Lower lobe of right lung (tissue), 2 donors: ENCODE results near the gene TTLL9. TPM values are rescaled to one million over a fixed set of nuclear protein-coding genes. Genes with fewer than 3 reads are reported as not detected.

Experiments used
- ATAC-seq, 2 donors: fragments of 200-7000 bp; cut with Tn5 transposase; one replicate each; pipeline ENCODE4 v1.9.1; 2020 to 2022; ENCODE audit warnings: mild to moderate bottlenecking in 2 of 2, moderate library complexity in 2 of 2
- DNase-seq: peaks from one replicate; pipeline ENCODE4 v3.0.0-alpha.2; 2020
- H3K27ac ChIP-seq: fragments of 200-600 bp; one replicate; pipeline ENCODE4 v1.8.0; 2022
- H3K27me3 ChIP-seq: fragments of 200-600 bp; one replicate; pipeline ENCODE4 v1.8.0; 2022; ENCODE audit warnings: low read depth
- H3K36me3 ChIP-seq: fragments of 200-600 bp; one replicate; pipeline ENCODE4 v1.8.0; 2022; ENCODE audit warnings: mild to moderate bottlenecking
- H3K4me1 ChIP-seq: fragments of 200-600 bp; one replicate; pipeline ENCODE4 v1.8.0; 2022
- H3K4me3 ChIP-seq: fragments of 200-600 bp; one replicate; pipeline ENCODE4 v1.8.0; 2022; ENCODE audit warnings: mild to moderate bottlenecking
- H3K9me3 ChIP-seq: fragments of 200-600 bp; one replicate; pipeline ENCODE4 v1.8.0; 2022
- CTCF ChIP-seq: fragments of 200-600 bp; IDR thresholded peaks from one replicate; pipeline ENCODE4 v1.8.0; 2022; ENCODE audit warnings: antibody characterized with exemption, mild to moderate bottlenecking
- intact Hi-C: fragments of 100-400 bp; cut with DNase I; formaldehyde crosslinking; loops from one replicate; pipeline ENCODE4 v1.11.0; 2022
- total RNA-seq: library from RNA; stranded (reverse); fragmentation: NEBNext Ultra II Directional; extraction: Animal tissue kit (Norgen Biotek cat#: 25700); gene quantifications from one replicate; pipeline ENCODE4 v1.2.1, GENCODE V29; 2021
- donor health status: DM: no; HTN: yes; CAD: no; lungs with severe emphysema.

Gene TTLL9
- total RNA-seq, 1 donor from 2014 or later: 5.9 TPM

GRCh38 chr20:31909253-31910070 is 39.0 kb downstream of the TTLL9 start:
- no peak for TF ChIP-seq CTCF
- DNase-seq (no peak), ATAC-seq (no peak)
- intact Hi-C loops: no loop called here
- H3K4me1 ChIP-seq: no peaks in the 10 kb centered on the region
- H3K9me3 ChIP-seq: no peaks in the 10 kb centered on the region
- H3K27me3 ChIP-seq: no peaks in the 10 kb centered on the region
- H3K4me3 ChIP-seq: no peak overlapping the region
- no peak overlapping the region for H3K27ac ChIP-seq
- H3K36me3 ChIP-seq: no peaks in the 10 kb centered on the region

- no peaks in the 10 kb centered on the region for H3K4me1 ChIP-seq
- no peak overlapping the region for H3K4me3 ChIP-seq
- ATAC-seq: no peak
- no peaks in the 10 kb centered on the region for H3K27me3 ChIP-seq
- DNase-seq: no peak
- H3K9me3 ChIP-seq: no peaks in the 10 kb centered on the region
- TF ChIP-seq CTCF: no peak
- no peaks in the 10 kb centered on the region for H3K36me3 ChIP-seq
- H3K27ac ChIP-seq: no peak overlapping the region
- intact Hi-C loops: no loop called here
Measured at GRCh38 chr20:31910071-31910803, 39.8 kb downstream of the TTLL9 start.

GRCh38 chr20:31913431-31914157 is 43.2 kb downstream of the TTLL9 start:
- Histone ChIP-seq H3K9me3 (no peaks in the 10 kb centered on the region), H3K36me3 (no peaks in the 10 kb centered on the region), H3K27ac (no peak overlapping the region), H3K4me1 (no peaks in the 10 kb centered on the region), H3K4me3 (no peak overlapping the region), H3K27me3 (no peaks in the 10 kb centered on the region)
- DNase-seq: no peak
- no peak for ATAC-seq
- no peak for TF ChIP-seq CTCF
- intact Hi-C loops: no loop called here

GRCh38 chr20:31914170-31914569 is 43.7 kb downstream of the TTLL9 start:
- DNase-seq (no peak), ATAC-seq (no peak)
- Histone ChIP-seq H3K4me3 (no peak overlapping the region), H3K36me3 (no peaks in the 10 kb centered on the region), H3K9me3 (no peaks in the 10 kb centered on the region), H3K4me1 (no peaks in the 10 kb centered on the region), H3K27me3 (peaks cover 2% of the 10 kb centered on the region), H3K27ac (no peak overlapping the region)
- intact Hi-C loops: no loop called here
- no peak for TF ChIP-seq CTCF

GRCh38 chr20:31915491-31916280 is 45.3 kb downstream of the TTLL9 start:
- TF ChIP-seq CTCF: no peak
- DNase-seq (no peak), ATAC-seq (no peak)
- H3K27ac ChIP-seq: no peak overlapping the region
- no peaks in the 10 kb centered on the region for H3K4me1 ChIP-seq
- no peaks in the 10 kb centered on the region for H3K36me3 ChIP-seq
- H3K9me3 ChIP-seq: no peaks in the 10 kb centered on the region
- H3K27me3 ChIP-seq: peaks cover 10% of the 10 kb centered on the region
- intact Hi-C loops: no loop called here
- H3K4me3 ChIP-seq: no peak overlapping the region
